NCI-H2196 treated with DMSO at 0.1 percent for 48 hours (cell line): Measurements from ENCODE around the gene LARP4B.

Experiments used
- DNase-seq: peaks from one replicate; lab custom pipeline; 2025; ENCODE audit not compliant: unreplicated experiment; lab: John Stamatoyannopoulos, UW

Gene LARP4B

DNA sequence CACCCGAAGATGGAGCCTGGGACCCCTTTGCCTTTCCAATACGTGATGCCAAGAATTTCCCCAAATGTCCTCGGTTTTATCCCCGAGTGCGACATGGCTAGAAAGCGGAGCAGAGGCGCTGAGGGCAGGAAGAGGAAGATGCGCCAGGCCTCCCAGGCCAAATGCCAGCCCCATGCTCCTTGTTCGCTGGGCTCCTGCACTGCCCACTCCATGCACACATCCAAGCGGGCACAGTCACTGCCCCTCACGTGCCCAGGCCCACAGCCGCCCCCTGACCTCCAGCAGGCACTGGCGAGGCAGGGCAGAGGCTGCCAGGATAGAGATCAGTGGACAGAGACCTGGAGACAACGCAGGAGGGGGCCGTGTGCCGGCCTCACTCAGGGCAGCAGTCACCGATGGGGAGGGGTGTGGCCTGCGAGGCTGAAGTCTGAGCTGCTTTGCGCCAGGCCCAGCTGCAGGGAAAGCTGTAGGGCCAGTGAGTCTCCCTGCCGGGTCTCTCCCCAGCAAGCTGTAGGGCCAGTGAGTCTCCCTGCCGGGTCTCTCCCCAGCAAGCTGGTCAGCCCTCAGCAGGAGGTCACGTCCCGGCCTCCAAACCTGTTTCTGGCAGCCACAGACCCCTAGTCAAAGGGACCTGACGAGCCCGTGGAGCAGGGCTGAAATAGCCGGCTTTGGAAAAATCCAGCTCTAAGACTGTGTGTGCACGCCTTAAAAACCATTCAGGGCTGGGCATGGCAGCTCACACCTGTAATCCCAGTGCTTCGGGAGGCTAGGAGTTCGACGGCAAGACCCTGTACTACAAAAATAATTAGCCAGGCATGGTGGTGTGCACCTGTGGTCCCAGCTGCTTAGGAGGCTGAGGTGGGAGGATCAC lies 141.4 kb downstream of the LARP4B start:
- no peak for DNase-seq

DNA sequence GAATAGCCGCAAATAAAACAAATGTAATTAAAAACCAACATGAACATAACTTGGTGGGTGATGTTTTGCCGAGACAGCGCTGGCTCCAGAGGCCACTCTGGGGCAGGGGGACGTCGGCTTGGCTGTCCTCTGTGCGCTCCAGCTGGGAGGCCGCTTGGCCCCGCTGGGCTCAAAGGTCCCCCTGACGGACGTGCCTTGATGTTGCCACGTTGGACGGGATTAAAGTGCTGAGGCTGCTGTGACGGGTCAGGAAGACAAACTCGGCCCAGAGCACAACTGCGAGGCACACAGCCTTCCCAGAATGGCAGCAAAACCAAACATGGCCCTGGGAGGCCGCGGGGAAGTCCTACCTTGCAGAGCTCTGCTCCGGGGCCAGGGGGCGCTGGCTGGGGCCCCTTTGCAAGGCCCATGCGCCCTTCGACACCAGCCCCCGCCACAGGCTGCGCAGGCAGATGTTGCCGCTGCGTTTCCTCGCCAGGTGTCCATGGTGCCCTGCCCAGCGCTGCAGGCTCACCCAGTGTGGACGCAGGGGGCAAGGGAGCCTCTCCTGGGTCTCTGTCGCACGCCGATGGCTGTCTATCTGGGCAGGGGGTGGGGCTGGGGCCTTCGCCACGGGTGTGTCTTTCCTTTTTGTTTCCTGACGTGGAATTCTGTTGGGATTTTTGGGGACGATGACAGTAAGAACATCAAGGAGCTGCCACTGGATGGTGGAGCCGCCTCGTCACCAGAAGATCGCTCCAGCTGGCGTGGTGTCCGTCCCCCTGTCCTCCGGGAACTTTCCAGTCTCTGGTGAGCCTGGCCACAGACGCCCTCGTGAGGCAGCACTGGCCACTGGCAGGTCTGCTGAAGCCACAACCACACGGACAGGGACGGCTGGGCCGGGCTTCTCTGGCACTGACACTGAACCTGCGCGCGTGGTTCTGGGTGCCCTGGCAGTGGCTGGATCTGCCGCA lies 142.4 kb downstream of the LARP4B start:
- no peak for DNase-seq

DNA sequence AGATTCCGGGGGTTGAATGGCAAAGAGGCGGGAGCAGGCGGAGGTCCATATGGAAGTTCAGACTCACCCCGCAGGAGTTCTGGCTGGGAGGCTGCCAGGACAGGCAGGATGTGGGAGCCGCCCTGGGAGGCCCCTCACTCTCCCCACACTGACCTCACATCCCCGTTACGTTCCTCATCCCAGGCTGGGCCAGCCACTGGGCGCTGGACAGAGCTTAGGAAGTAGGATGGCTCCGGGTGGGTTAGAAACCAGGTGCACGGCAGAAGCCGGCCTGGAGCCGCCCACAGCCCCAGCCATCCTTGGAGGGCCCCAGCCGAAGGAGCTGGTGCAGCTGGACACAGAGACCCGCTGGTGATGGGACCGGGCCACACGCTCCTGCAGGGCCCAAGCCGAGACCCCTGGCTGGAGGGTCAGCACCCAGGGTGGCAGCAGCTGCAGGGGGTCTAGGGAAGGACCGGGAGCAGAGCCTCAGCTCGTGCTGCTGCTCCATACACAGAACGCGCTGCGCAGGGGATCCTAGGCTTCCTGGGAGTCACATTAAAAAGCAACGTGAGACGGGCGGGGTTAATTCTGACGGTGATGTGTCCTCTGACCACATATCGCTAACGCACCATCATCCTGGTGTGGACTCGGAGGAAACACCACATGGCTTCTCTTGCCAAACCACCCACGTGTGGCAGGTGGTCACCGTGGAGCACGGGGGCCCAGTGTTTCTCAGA lies 143.4 kb downstream of the LARP4B start:
- no peak for DNase-seq

DNA sequence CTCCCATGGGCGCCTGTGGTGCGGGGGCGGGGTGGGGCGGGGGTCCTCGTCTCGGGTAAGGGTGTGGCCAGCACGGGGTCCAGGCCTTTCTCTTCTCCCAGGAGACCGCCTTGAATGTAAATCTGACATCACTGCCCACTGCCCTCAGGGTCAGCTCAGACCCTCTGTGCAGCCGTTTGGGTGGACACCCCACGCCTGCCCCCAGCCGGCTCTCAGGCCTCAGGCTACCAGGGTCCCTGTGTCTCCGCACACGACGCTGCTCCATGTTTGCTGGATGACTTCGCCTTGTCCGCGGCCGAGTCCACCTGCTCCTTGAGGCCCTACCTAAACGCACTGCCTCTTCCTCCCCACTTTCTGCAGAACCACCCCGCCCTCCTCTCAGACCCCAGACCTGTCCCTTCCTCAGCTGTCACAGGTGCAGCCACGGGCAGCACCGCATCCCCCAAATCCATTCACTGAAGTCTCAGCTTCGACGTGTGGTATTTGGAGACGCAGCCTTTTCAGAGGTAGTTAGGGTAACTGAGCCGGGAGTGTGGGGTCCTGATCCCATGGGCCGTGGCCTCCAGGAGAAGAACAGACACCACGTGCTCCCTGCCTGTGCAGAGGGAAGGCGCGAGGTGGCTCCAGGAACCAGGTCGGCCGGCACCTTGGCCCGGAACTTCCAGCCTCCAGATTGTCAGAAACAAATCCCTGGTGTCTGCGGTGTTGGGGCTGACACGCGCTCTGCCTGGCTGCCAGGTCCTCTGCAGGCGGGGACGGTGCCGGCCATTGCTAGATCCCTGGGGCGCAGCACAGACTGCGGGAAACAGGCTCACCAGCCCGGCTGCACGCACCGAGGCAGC lies 144.7 kb downstream of the LARP4B start:
- no peak for DNase-seq

DNA sequence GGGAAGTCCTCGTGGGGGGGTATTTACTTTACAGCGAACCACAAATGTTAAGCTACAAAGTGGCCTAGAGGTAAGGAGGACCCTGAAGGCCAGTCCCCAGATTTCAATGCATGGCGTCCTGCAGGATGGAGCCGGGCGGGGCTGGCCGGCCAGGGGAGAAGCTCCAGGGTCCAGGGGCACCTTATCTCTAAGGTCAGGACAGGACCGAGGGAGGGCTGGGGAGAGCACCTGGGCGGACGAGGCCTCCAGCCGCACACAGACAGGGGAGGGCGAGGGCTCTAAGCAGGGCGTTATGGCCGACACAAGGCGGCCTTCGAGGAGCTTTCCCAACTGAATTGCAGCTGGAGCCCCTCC lies 145.7 kb downstream of the LARP4B start:
- DNase-seq, result no peak

DNA sequence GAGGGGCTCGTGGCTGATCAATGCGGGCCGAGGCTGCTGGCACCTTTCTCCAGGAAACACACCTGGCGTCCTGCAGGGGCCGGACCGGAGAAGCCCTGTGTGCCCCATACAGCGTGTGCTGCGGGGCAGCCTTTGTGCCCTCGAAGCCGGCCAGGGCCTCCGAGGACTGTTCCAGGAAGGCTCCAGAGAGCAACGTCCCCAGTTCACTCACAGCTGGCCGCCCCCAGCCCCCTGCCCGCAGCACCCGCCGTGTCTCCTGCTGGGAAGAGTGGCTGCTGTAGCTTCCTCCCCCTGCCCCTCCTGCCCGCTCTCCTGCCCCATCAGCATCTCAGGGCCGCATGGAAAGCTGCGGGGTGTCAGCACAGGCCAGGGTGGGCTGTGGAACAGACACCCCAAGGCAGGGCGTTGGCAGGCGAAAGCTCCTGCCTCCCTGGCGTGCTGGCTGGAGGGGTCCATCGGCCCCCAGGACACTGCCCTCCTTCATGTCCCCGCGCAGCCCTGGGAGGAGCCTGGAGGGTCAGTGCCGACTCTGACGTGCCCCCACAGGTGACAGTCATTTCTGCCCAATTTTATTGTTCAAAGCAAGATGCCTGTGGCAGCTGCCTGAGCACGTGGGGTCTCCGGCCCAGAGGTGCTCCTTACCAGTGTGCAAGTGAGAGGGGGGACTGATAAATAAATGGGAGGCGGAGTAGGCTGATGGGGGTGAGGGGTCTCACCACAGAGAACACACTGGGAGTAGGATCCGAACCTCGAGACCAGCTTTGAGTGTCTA lies 146.2 kb downstream of the LARP4B start:
- no peak for DNase-seq

DNA sequence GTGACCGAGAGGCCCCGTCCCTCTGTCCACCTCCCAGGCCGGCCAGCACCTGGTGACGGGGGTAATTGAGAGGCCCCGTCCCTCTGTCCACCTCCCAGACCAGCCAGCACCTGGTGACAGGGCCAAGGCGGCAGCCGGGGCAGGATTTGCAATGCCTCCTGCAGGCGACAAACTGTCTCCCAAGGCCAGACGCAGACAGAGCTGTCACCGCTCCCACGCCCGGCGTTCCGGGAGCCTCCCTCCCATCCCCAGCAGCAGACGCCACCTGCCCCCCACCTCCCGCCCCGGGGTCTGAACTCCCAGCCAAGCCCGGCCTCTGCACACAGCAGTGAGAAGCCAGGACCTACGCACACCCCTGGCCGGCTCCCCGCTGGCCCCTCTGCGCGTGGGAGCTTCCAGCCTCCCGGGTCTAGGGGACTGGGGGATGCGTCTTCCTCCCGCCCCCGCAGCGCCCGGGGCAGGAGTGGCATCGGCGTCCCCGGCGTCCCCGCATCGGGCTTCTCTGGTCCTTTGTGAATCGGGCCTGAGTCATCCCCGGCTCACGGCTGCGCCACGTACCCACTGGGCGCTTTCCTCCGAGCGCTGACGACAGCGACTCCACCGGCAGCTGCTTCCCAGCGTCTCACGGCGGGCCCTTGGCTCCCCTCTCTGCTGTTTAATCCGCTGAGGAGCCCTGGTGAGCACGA lies 147.0 kb downstream of the LARP4B start:
- DNase-seq, result no peak

DNA sequence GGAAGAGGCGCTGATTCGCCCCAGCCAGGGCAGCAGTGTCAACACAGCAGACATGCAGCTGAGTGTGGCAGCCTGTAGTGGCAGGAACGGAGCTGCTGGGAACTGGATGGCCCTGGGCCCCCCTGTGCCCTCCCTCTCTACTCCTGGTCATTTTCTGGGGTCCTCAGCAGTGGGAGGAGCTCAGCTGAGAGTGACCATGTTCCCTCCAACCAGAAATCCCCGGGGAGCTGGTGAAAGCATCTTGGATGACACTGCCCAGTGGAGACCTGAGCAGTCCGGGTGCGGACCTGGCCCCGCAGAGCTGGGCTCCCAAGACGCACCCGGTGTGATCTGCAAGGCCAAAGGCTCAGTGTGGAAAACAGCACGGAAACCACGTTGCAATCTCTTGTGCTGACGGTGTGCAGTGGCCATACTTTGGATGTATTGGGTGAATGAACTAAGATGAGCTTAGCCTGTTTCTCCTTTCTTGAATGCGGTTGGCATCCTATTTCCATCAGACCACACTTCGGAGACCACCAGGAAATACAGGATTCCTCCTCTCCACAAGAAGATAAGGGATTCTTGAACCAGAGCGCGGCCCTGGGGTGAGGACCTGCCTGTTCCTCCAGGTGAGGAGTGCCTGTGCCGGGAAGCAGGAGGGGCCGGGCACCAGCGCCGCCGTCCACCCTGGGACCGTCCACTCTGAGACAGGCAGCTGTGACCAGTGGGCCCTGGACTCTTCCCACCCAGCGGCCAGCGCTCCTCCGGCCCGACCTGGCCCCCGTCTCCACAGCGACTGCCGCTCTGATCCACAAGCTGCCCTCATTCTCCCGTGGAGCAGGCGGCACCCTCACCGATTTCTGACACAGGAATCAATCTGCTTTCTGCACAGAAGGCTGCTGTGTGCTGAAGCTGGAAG lies 148.5 kb downstream of the LARP4B start:
- DNase-seq, result no peak

DNA sequence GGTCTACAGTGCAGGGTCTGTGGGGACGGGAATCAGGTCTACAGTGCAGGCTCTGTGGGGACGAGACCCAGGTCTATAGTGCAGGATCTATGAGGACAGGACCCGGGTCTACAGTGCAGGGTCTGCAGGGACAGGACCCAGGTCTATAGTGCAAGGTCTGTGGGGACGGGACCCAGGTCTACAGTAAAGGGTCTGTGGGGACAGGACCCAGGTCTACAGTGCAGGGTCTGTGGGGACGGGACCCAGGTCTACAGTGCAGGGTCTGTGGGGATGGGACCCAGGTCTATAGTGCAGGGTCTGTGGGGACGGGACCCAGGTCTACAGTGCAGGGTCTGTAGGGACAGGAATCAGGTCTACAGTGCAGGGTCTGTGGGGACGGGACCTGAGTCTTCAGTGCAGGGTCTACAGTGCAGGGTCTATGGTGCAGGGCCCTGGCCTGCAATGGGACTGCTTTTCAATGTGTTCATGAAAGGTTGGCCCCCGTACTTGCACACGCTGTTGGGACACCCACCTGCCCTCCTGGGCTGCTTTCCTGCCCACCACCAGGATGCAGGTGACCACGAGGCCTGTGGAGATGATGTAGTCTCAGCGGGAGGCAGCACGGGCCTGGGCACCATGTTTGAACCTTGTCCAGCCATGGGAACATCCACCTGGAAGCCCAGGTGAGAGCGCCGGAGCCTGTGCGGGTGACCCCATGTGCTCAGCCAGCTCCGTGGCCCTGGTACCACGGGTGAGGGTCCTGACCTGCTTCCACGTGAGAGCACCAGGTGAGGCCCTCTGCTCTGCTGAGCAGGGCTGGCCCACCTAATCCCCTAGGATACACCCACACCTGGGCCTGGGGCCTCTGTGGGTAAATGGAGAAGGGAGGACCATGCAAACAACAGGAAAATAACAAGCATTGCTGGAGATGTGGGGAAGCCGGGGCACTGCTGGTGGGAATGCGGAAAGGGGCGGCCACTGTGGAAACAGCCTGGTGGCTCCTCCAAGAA lies 150.7 kb downstream of the LARP4B start:
- no peak for DNase-seq

DNA sequence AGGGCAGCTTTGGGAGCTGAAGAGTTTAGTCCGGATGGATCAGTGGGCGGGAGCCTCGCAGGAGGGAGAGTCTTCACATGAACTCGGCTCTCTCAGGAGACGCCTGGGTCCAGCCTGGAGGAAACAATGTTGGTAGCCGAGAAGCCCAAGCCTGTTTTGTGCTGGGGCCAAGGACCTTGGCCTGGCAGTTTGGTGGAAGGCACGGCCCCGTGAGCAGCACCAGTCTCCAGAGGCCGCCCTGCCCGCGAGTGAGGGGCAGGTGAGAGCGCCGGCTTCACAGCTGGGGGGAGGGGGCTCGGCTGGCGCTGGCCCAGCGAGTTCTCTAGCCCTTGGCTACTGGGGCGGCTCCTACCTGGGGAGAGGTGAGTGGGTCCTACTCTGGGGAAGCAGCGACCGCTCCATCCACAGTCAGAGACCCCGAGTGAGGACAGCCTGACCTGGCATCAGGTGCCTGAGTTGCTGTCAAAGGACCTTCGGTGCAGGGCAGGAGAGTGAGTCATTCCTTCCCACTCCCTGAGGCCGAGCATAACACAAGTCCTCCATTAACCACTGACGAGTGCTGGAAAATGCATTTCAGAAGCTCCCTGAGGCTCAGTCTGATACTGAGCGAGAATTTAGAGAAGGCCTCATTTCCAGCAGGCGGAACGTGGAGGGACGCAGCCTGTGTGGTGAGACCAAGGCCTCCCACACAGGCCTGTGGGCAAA lies 152.7 kb downstream of the LARP4B start:
- no peak for DNase-seq

DNA sequence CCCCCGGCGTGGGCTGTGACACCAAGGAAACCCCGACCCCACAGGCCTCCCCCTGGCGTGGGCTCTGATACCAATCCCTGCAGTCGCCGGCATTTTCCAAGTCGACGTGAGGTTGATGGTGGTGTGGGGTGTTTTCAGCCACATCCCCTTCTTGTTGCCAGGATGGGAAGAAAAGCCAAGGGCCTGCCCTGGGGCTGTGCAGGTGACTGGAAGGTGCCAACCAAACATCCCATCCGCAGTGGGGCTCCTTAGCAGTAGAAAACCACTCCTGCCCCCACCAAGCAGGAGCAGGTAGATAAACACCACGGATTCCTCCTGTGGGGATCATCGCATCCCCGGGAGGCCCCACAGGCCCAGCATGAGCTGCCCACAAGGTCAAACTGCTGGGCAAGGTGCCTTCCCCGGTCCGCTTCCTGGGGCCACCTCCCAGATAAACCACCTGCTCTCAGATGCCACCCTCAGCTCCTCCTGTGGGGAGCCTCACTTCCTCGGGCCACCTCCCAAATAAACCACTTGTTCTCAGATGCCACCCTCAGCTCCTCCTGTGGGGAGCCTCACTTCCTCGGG lies 153.5 kb downstream of the LARP4B start:
- DNase-seq, result no peak

DNA sequence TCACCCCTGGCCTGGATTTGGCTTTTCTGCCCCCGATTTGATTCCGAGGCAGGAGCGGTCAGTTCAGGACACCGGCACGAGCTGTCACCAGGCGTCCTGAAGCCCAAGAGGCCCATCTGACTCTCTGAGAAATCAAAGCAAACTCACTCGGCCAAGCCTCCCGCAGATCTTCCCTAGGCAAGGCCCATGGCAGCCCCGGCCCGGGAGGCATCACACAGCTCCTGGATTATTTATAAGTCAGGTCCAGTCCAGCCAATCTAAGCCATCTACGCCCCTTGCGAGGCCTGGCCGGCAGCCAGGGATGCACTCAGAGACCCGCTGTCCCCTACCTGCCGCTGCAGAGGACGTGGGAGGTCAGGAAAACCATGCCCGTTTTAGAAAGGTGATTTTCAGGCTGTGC lies 154.7 kb downstream of the LARP4B start:
- DNase-seq, result no peak

DNA sequence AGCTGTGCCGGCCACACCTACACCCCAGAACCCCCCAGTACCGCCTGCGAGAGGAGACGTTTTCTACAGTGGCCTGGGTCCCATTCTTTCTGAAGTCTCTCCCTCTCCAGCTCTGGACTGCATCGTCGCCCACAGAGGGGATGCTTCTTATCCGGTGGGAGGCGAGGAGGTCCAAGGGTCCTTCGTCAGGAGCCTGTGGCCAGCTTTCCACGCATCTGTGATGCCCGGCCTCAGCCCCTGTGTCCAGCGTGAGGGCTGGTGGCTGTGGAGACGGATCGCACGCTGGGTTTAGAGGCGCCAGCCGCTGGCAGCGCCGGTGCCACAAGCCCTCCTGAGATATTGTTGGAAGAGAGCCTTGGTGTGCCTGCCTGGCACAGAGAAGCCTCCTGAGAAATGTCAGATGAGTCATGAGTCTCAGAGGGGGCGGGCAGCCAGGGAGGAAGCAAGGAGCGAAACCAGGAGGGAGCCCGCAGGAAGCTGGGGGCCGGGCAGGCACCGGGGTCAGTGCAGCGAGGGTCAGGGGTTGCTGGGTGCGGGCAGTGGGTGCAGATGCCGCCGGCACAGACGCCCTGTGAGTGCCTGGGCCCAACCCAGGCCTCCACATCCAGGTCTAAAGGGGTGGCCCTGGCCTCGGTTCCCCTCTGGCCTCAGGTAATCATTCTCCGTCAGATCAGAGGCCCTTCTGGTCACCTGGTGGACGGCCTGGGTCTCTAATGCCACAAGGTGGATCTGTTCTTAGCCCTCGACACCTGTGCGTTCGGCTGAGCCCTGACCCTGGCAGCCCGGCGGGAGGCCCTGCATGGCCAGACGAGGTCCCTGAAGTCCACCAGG lies 156.0 kb downstream of the LARP4B start:
- DNase-seq, result no peak

DNA sequence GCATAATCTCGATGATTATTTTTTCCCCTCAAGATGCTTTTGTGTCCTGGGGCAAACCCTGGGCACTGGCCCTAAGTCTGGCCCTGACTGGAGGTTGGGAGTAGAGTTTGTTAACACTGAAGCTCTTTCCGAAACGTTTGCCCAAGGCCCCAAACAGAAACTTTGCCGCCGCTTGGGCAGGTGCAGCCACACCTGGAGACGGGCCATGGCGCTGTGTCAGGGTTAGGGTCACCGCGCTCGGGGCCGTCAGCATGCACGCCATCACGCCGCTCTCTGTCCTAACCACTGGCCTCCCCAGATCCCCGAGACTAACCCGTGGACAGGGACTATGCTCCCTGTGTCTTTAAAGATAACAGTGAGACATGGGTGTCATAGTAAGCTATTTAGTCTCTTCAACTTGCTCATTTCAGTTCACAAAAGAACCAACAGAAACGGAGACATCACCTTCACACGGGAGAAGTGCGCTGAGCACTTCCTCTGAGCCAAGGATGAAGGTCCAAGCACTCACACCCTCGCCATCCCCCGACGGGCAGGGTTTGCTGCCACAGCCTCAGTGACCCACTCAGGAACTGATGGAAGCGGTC lies 156.8 kb downstream of the LARP4B start:
- DNase-seq, result no peak

DNA sequence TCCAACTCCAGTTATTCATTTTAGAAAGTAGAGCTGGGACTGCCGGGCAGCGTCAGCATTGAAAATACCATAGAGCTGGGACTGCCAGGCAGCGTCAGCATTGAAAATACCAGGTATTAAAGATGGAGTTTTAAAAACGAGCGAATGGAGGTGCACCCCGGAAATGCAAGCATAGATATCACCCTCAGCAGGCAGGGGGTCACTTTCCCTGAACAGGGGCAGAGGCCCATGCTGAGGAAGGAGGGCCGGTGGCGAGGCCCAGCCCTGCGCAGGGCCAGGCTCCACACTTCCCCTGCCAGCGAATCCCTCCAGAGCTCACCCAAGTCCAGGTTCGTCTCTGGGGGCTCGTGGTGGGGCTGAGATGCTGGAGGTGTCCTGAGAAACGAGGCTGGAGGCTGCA lies 157.3 kb downstream of the LARP4B start:
- no peak for DNase-seq
